ENCODE results near the gene CKB. TPM values are rescaled to one million over a fixed set of nuclear protein-coding genes. Genes with fewer than 3 reads are reported as not detected.

CKB gene
- total RNA-seq, 2 experiments from 2014 or later, result 0.82 to 3.0 TPM

DNA sequence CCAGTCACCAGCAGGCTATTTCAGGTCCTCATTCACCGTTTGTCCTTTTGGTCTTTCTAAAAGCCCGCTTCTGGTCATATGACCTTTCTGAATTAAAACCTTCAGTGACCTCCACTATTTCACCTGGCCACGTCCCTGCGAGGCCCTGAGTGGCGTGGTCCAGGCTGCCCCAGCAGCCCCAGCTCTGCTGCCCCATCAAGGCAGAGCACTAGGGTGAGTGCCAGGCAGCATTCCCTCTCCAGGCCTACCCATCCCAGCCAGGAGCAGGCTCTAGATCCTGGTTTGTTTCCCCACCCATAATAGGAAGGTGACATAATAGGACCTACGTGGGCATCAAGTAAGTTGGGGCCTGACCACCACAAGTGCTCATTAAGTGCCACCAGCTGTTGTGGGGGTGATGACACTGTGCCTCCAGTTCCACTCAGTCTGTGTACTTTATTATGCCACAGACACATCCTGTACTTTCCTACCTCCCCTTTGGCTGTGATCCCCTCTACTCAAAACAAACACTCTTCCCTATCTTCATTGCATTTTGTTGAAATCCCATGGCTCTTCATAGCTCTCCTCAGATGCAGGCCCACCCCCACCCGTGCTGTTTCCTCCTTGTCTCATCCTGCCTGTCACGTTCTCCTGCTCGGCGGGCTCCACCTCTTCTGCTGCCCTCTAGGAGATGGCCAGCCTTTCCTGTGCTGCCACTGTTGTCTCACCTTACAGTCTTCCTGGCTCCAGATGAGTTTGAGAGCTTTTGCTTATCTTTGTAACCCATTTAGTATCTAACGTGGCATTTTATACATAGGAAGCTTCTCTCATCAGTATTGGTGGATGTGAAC, 21.4 kb downstream of the CKB start:
- POLR2A ChIA-PET, result no interaction called here
- Histone ChIP-seq H3K4me1 (ENCODE audit: insufficient read depth, low read length, poor library complexity, severe bottlenecking) (no peaks in the 10 kb centered on the region), H3K9me2 (ENCODE audit: insufficient read depth, low read length) (no peaks in the 10 kb centered on the region), H4K20me1 (ENCODE audit: insufficient read depth, low read length) (no peaks in the 10 kb centered on the region), H3K9me3 (ENCODE audit: low read length) (no peaks in the 10 kb centered on the region), H3K79me2 (ENCODE audit: insufficient read depth, low read depth, low read length) (no peaks in the 10 kb centered on the region), H3K4me3 (ENCODE audit: low read depth, low read length, poor library complexity, severe bottlenecking) (no peak overlapping the region), H3K36me3 (ENCODE audit: insufficient read depth, low read length) (peaks cover 68% of the 10 kb centered on the region), H3K4me2 (ENCODE audit: low read length) (no peak overlapping the region), H2AFZ (ENCODE audit: low read length) (no peak overlapping the region), H3K27ac (ENCODE audit: low read depth, low read length, poor library complexity, severe bottlenecking) (no peak overlapping the region)
- intact Hi-C loops (cut with micrococcal nuclease; ENCODE audit: unreplicated experiment), result no loop called here
- TF ChIP-seq, protein P1, sequence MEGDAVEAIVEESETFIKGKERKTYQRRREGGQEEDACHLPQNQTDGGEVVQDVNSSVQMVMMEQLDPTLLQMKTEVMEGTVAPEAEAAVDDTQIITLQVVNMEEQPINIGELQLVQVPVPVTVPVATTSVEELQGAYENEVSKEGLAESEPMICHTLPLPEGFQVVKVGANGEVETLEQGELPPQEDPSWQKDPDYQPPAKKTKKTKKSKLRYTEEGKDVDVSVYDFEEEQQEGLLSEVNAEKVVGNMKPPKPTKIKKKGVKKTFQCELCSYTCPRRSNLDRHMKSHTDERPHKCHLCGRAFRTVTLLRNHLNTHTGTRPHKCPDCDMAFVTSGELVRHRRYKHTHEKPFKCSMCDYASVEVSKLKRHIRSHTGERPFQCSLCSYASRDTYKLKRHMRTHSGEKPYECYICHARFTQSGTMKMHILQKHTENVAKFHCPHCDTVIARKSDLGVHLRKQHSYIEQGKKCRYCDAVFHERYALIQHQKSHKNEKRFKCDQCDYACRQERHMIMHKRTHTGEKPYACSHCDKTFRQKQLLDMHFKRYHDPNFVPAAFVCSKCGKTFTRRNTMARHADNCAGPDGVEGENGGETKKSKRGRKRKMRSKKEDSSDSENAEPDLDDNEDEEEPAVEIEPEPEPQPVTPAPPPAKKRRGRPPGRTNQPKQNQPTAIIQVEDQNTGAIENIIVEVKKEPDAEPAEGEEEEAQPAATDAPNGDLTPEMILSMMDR (conservative IDR thresholded peaks at IDR 0.05; ENCODE audit: low read length), result no peak
- no peak for TF ChIP-seq EZH2phosphoT487 (IDR thresholded peaks at IDR 0.05; ENCODE audit: borderline replicate concordance, low read depth, low read length)
- no TSS peak for BruUV-seq (replicated peaks)
- CTCF ChIA-PET (ENCODE audit: unreplicated experiment), result interaction anchor here (1.1 kb wide), 1 partner anchor 113 kb away, joined by 3 read pairs; no protein-coding TSS in a partner anchor
- no peak for DNase-seq (ENCODE audit: low spot score)

DNA sequence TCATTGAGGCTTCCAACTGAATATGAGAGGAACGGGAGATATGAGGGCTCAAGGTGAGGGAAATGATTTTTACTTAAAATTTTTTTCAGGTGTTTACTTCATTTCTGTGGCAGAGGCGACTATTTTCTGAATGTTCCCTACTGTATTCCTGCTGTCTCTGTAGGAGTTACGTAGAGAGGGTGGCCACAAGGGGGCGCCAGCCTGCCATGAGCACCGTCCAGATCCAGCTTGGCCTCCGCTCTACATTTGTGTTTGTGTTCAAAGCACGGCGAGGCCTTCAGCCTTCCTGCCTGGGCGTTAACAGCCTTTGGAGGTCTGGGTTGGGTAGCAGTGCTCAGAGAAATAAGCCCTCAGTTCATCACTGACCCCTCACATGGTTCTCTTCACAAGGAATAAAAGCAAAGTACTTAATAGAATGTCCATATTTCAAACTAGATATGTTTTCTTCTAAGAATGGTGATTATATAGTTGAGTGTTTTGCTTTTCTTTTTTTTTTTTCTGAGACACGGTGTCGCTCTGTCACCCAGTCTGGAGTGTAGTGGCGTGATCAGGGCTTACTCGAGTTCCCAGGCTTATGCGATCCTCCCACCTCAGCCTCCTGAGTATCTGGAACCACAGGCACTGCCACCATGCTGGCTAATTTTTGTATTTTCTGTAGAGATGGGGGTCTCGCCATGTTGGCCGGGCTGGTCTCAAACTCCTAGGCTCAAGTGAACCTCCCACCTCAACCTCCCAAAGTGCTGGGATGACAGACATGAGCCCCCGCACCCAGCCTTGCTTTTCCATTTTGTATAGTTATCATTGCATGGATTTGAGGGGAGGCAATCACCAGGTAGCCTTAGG, 22.3 kb downstream of the CKB start:
- no peaks in the 10 kb centered on the region for H3K79me2 ChIP-seq (ENCODE audit: insufficient read depth, low read depth, low read length)
- no peaks in the 10 kb centered on the region for H3K9me3 ChIP-seq (ENCODE audit: low read length)
- H3K9me2 ChIP-seq (ENCODE audit: insufficient read depth, low read length), result no peaks in the 10 kb centered on the region
- H3K4me2 ChIP-seq (ENCODE audit: low read length), result no peak overlapping the region
- POLR2A ChIA-PET, result no interaction called here
- TF ChIP-seq, protein P1 (conservative IDR thresholded peaks at IDR 0.05; ENCODE audit: low read length), result peak; percentile 99
- no peak for TF ChIP-seq EZH2phosphoT487 (IDR thresholded peaks at IDR 0.05; ENCODE audit: borderline replicate concordance, low read depth, low read length)
- CTCF ChIA-PET (ENCODE audit: unreplicated experiment), result no interaction called here
- H2AFZ ChIP-seq (ENCODE audit: low read length), result no peak overlapping the region
- H3K4me3 ChIP-seq (ENCODE audit: low read depth, low read length, poor library complexity, severe bottlenecking), result no peak overlapping the region
- peak; percentile 80 for DNase-seq (ENCODE audit: low spot score)
- intact Hi-C loops (cut with micrococcal nuclease; ENCODE audit: unreplicated experiment), result no loop called here
- H4K20me1 ChIP-seq (ENCODE audit: insufficient read depth, low read length), result no peaks in the 10 kb centered on the region
- no peak overlapping the region for H3K27ac ChIP-seq (ENCODE audit: low read depth, low read length, poor library complexity, severe bottlenecking)
- no peaks in the 10 kb centered on the region for H3K4me1 ChIP-seq (ENCODE audit: insufficient read depth, low read length, poor library complexity, severe bottlenecking)
- no TSS peak for BruUV-seq (replicated peaks)
- peaks cover 76% of the 10 kb centered on the region for H3K36me3 ChIP-seq (ENCODE audit: insufficient read depth, low read length)

All from OCI-LY7 (cell line).